Endothelial cell of umbilical vein (primary cell): ENCODE measurements around the gene OTUD3. TPM values are rescaled to one million over a fixed set of nuclear protein-coding genes. Genes with fewer than 3 reads are reported as not detected.

Experiments used
- BruUV-seq: library from RNA; stranded (reverse); fragments of 400-500 nt; replicated peaks from 2 replicates; lab custom pipeline; 2021; lab: Mats Ljungman, UMichigan
- CTCF ChIA-PET: fragments of 300-600, 350-600 bp; sonication (Branson Sonifier 250); formaldehyde crosslinking; loops from one replicate; lab custom pipeline; 2021; ENCODE audit warnings: antibody characterized with exemption, inconsistent platforms; lab: Charles Lee
- POLR2A ChIA-PET: fragments of 300-600, 350-600 bp; sonication (Branson Sonifier 250); formaldehyde crosslinking; loops from one replicate; lab custom pipeline; 2021; ENCODE audit warnings: antibody characterized with exemption, inconsistent platforms; lab: Charles Lee
- DNase-seq: peaks from one replicate; pipeline ENCODE4 v3.0.0-alpha.2; 2011; ENCODE audit warnings: low read depth, low spot score
- FAIRE-seq: peaks from 2 replicates; lab custom pipeline; 2011; peaks lifted over from hg19 to GRCh38; lab: Jason Lieb, UNC
- H2AFZ ChIP-seq: 2 replicates; pipeline ENCODE4 v1.6.0; 2012; ENCODE audit warnings: low read depth, low read length, control low read depth, inconsistent platforms
- H3K27ac ChIP-seq: 2 replicates; pipeline ENCODE4 v1.5.1; 2011; ENCODE audit warnings: low read depth, mild to moderate bottlenecking, control low read depth, low read length, moderate library complexity; ENCODE audit not compliant: insufficient read depth
- H3K27me3 ChIP-seq, 2 experiments: 2 replicates each; pipeline versions ENCODE4 v1.6.0 to v1.6.1; 2011; ENCODE audit warnings: low read length in 2 of 2, mixed read lengths in 1 of 2; ENCODE audit not compliant: control insufficient read depth in 2 of 2, insufficient read depth in 2 of 2
- H3K36me3 ChIP-seq, 2 experiments: 2 replicates in 1 of 2; 3 replicates in 1 of 2; pipeline ENCODE4 v1.5.1; 2011; ENCODE audit warnings: low read length in 2 of 2, mild to moderate bottlenecking in 1 of 2, moderate library complexity in 1 of 2; ENCODE audit not compliant: control insufficient read depth in 2 of 2, insufficient read depth in 2 of 2; ENCODE audit errors: extremely low read depth in 1 of 2
- H3K4me1 ChIP-seq: 3 replicates; pipeline ENCODE4 v1.5.1; 2011; ENCODE audit warnings: mild to moderate bottlenecking, low read length; ENCODE audit not compliant: control insufficient read depth, insufficient read depth; ENCODE audit errors: extremely low read depth
- H3K4me2 ChIP-seq: 2 replicates; pipeline ENCODE4 v1.6.1; 2011; ENCODE audit warnings: low read length, control low read depth, mixed read lengths; ENCODE audit not compliant: insufficient read depth
- H3K4me3 ChIP-seq, 3 experiments: fragments of 200-600 bp in 1 of 3; sonication (generic), shearing (Covaris generic) in 1 of 3; replicated peaks in 1 of 3; 2 replicates each; pipeline ENCODE4 v1.5.1; 2011 to 2016; ENCODE audit warnings: control low read depth in 3 of 3, low read length in 3 of 3, mild to moderate bottlenecking in 2 of 3, inconsistent platforms in 1 of 3, low read depth in 1 of 3, moderate library complexity in 1 of 3; ENCODE audit not compliant: insufficient read depth in 1 of 3
- H3K79me2 ChIP-seq: 2 replicates; pipeline ENCODE4 v1.6.0; 2012; ENCODE audit warnings: low read length, inconsistent platforms; ENCODE audit not compliant: control insufficient read depth, insufficient read depth
- H3K9ac ChIP-seq: replicated peaks from 2 replicates; pipeline ENCODE3; 2011; ENCODE audit warnings: low read length, control low read depth; ENCODE audit not compliant: insufficient read depth; ENCODE audit errors: extremely low read depth
- H3K9me1 ChIP-seq: replicated peaks from 3 replicates; pipeline ENCODE4 v1.6.0; 2011; ENCODE audit warnings: mild to moderate bottlenecking, low read length; ENCODE audit not compliant: control insufficient read depth, insufficient read depth; ENCODE audit errors: extremely low read depth
- H3K9me3 ChIP-seq: replicated peaks from 2 replicates; pipeline ENCODE4 v1.5.1; 2012; ENCODE audit warnings: low read length, inconsistent platforms; ENCODE audit not compliant: control insufficient read depth, insufficient read depth
- H4K20me1 ChIP-seq: replicated peaks from 2 replicates; pipeline ENCODE3; 2011; ENCODE audit warnings: mild to moderate bottlenecking, low read length; ENCODE audit not compliant: control insufficient read depth, insufficient read depth; ENCODE audit errors: extremely low read depth
- EZH2 ChIP-seq: IDR thresholded peaks from 2 replicates; pipeline ENCODE4 v1.6.1; 2012; ENCODE audit warnings: borderline replicate concordance, low read depth, mild to moderate bottlenecking, moderate library complexity, low read length, inconsistent platforms; ENCODE audit not compliant: severe bottlenecking
- FOS ChIP-seq: IDR thresholded peaks from 2 replicates; pipeline ENCODE4 v1.6.1; 2011; ENCODE audit warnings: mild to moderate bottlenecking, low read length, moderate library complexity, borderline replicate concordance; ENCODE audit not compliant: insufficient read depth
- GATA2 ChIP-seq: IDR thresholded peaks from 2 replicates; pipeline ENCODE4 v1.7.0; 2011; ENCODE audit warnings: low read depth, mild to moderate bottlenecking, moderate library complexity, mixed read lengths, low read length; ENCODE audit not compliant: insufficient read length, insufficient read depth
- JUN ChIP-seq: IDR thresholded peaks from 2 replicates; pipeline ENCODE4 v1.6.1; 2011; ENCODE audit warnings: borderline replicate concordance, low read depth; ENCODE audit not compliant: insufficient read length, insufficient read depth
- MYC ChIP-seq: IDR thresholded peaks from one replicate; pipeline ENCODE4 v1.6.1; 2011; ENCODE audit warnings: mild to moderate bottlenecking, low read depth, low read length
- POLR2A ChIP-seq: IDR thresholded peaks from 2 replicates; pipeline ENCODE4 v1.6.1; 2012; ENCODE audit warnings: low read depth, mild to moderate bottlenecking, control low read depth, low read length
- POLR2AphosphoS5 ChIP-seq: IDR thresholded peaks from 2 replicates; pipeline ENCODE4 v1.6.1; 2012; ENCODE audit warnings: low read depth, mild to moderate bottlenecking, control low read depth, low read length, moderate library complexity; ENCODE audit not compliant: insufficient read depth
- dilution Hi-C: fragments of 300-500 bp; cut with MboI; formaldehyde crosslinking; loops from one replicate; pipeline ENCODE4 v1.15.0; 2019; ENCODE audit warnings: low sequenced_read_pairs; ENCODE audit not compliant: extremely low pct_ligation_motif_present
- intact Hi-C: fragments of 100-400 bp; cut with micrococcal nuclease; formaldehyde crosslinking; loops from one replicate; pipeline ENCODE4 v1.10.0; 2022
- polyA plus RNA-seq, 4 experiments: library from polyadenylated mRNA; depleted of rRNA in 3 of 4; stranded (reverse) in 3 of 4; unstranded in 1 of 4; fragments of >200 nt; gene quantifications; 2 replicates each; pipeline versions ENCODE4 v1.2.1 to v1.2.3, GENCODE V29; 2011 to 2012; ENCODE audit warnings: missing spikeins in 1 of 4
- total RNA-seq: library from RNA; stranded (reverse); gene quantifications from 2 replicates; pipeline ENCODE4 v1.2.3, GENCODE V29; 2021
- TF ChIP-seq, protein P1 (sequence below): IDR thresholded peaks from 2 replicates; pipeline ENCODE4 v1.6.1; 2011; ENCODE audit not compliant: insufficient read depth, insufficient read length
- TF ChIP-seq, protein P2 (sequence below), 2 donors: IDR thresholded peaks; 1 replicate in 1 of 2; 2 replicates in 1 of 2; pipeline ENCODE4 v1.5.1; 2011; ENCODE audit warnings: low read length in 2 of 2, mild to moderate bottlenecking in 2 of 2, moderate library complexity in 2 of 2, control low read depth in 1 of 2, inconsistent platforms in 1 of 2, low read depth in 1 of 2; ENCODE audit not compliant: insufficient read depth in 1 of 2; ENCODE audit errors: extremely low read depth in 1 of 2

OTUD3 gene
- total and polyA plus RNA-seq, 2 donors (not counting 3 experiments of a cell fraction or from before 2014, with no cell fraction given): 3.1 to 10.6 TPM

GRCh38 chr1:19861842-19862530 is 20.2 kb upstream of the OTUD3 start:
- BruUV-seq: no TSS peak
- Histone ChIP-seq H3K9me3 (no peaks in the 10 kb centered on the region), H3K9me1 (no peaks in the 10 kb centered on the region), H2AFZ (no peak overlapping the region), H3K27ac (no peak overlapping the region), H3K4me2 (no peak overlapping the region), H3K79me2 (no peaks in the 10 kb centered on the region), H3K4me1 (no peaks in the 10 kb centered on the region), H3K36me3 (no peaks in the 10 kb centered on the region), H3K4me3 (no peak overlapping the region), H3K9ac (no peak overlapping the region), H4K20me1 (no peaks in the 10 kb centered on the region), H3K27me3 (peaks cover 8 to 9% of the 10 kb centered on the region in 2 experiments)
- dilution Hi-C loops (no loop called here), intact Hi-C loops (no loop called here)
- DNase-seq: no peak
- ChIA-PET POLR2A (no interaction called here), CTCF (interaction anchor here (0.6 to 1.2 kb wide), 4 partner anchors 8 to 94 kb away, joined by 3 to 5 read pairs (median 3); partner anchors contain the start of gene OTUD3)
- FAIRE-seq: no peak
- no peak for TF ChIP-seq JUN
- TF ChIP-seq POLR2A: no peak
- TF ChIP-seq MYC: no peak
- no peak for TF ChIP-seq FOS
- no peak for TF ChIP-seq EZH2
- TF ChIP-seq, protein P1, sequence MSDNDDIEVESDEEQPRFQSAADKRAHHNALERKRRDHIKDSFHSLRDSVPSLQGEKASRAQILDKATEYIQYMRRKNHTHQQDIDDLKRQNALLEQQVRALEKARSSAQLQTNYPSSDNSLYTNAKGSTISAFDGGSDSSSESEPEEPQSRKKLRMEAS: no peak
- TF ChIP-seq, protein P2, sequence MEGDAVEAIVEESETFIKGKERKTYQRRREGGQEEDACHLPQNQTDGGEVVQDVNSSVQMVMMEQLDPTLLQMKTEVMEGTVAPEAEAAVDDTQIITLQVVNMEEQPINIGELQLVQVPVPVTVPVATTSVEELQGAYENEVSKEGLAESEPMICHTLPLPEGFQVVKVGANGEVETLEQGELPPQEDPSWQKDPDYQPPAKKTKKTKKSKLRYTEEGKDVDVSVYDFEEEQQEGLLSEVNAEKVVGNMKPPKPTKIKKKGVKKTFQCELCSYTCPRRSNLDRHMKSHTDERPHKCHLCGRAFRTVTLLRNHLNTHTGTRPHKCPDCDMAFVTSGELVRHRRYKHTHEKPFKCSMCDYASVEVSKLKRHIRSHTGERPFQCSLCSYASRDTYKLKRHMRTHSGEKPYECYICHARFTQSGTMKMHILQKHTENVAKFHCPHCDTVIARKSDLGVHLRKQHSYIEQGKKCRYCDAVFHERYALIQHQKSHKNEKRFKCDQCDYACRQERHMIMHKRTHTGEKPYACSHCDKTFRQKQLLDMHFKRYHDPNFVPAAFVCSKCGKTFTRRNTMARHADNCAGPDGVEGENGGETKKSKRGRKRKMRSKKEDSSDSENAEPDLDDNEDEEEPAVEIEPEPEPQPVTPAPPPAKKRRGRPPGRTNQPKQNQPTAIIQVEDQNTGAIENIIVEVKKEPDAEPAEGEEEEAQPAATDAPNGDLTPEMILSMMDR (IDR thresholded peaks at IDR 0.05; ENCODE audit: extremely low read depth in 1 of 2, insufficient read depth in 1 of 2, low read depth in 1 of 2, low read length in 2 of 2): no peak
- TF ChIP-seq POLR2AphosphoS5: no peak
- TF ChIP-seq GATA2: no peak
